Activated CD8-positive, alpha-beta memory T cell treated with anti-CD3 and anti-CD28 coated beads for 48 hours (primary cell): ENCODE data around the gene SPAG7.

Source experiments
- DNase-seq, 3 experiments: peaks; one replicate each; pipeline ENCODE4 v3.0.0-alpha.2; 2020; ENCODE audit warnings: low read depth in 2 of 3, low spot score in 2 of 3

SPAG7 gene

DNA sequence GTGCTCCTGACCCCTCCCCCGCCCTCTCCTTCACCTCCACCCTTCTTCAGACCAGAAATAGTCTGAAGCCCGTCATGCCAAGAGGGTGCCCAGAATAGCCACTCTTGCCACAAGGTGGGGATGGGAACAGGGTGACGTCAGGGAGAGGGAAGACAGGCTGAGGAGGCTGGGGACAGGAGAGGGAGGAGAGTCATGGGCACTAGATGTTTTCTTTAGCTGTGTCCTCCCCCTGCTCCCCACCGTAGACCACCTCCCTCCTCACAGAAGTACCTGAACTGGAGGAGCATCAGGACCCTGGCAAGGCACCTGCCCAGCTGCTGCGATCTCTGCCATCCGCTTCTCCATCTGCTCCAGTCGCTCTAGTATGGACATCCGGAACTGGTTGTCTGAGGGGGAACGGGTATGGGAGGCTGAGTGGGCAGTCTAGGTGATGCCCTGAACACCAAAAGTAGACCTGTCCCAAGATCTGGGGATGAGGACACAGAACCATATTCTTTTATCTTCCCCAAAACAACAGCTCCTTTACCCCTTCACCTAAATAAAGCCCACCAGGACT lies 6.6 kb upstream of the SPAG7 start:
- DNase-seq = no peak

DNA sequence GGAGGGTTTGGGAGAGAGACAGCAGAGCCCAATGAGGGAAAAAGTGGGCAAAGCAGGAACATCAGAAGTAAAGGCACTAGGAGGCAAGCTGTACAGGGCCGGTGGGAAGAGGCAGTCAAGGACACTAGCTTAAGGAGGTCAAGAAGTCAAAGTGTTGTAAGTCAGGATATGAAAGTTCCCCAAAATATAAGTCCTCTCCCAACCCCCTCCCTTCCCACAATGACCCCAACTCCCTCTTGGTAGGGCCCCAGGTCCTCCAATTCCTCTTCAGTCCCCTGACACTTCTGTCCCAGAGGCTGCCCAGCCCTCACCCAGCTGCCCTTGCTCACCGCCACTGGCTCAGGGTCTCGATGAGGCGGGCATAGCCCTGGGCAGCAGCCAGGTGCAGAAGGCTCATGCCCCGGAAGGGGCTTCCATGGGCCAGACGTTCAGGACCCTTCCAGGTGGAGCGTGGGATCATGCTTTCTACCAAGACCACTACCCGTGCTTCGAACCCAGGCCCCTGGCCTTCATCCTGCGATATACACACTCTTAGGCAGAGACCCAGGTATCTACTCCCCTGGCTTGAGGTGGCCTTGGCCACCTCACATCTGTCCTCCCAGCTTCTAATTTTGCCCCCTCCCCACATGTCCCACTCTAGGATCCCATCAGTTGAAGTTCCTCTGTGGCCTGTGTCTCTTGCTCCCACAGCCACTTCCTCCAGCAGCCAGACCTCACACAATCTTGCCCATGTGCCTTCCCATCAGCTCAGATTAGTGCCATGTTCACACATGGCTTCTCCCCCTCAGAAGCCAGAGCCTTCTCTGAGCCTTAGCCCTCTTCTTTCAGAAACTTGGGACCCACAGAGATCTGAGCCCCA lies 5.9 kb upstream of the SPAG7 start:
- DNase-seq = no peak

DNA sequence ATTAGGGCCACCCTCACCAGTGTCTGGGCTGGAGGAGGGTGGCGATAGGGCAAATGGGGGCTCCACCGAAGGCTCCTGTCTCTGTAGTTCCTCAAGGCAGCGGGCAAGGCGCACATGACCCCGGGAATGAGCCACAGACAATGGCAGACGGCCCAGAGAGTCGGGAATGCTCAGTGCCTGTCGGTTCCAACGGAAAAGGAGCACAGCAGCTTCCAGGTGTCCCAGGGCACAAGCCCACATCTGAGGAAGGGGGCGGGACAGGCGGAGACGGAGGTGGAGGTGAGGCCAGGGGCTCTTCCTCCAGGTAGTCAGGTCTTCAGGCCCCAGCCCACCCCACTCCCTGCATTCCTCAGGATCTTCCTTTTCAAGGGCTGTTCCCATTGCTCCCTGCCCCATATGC lies 5.1 kb upstream of the SPAG7 start:
- no peak for DNase-seq

DNA sequence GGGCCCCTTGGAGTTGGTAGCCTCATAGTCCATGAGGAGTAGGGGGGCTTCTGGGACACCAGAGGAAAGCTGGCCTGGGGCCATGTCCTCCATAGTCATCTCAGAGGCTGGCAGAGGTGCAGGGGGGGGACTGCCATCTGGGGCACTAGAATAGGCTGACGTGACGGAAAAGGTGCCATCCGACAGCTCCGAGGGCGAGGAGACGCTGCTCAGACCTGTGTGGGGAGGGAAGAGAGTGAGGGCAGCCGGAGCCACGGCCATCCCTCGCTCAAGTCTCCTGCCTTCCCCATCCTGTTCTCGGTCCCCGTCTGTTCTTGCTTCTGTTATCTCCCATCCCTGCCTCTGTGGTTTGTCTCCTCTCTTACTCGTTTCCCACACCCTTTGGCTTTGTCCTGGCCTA lies 4.7 kb upstream of the SPAG7 start:
- no peak for DNase-seq

DNA sequence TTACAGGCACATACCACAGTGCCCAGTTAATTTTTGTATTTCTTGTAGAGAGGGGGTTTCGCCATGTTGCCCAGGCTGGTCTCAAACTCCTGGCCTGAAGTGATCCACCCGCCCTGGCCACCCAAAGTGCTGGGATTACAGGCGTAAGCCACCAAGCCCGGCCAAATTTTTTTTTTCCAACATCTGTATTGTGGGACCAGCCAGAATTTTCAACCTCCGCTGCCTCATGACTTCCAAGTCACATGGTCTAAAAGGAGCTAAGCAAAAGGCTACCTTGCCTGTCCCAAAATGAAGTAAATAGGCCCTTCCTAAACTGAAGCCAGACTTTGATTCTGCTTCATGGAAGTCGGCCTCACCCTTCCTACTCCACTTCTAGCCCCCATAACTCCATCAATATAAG lies 4.2 kb upstream of the SPAG7 start:
- no peak for DNase-seq

DNA sequence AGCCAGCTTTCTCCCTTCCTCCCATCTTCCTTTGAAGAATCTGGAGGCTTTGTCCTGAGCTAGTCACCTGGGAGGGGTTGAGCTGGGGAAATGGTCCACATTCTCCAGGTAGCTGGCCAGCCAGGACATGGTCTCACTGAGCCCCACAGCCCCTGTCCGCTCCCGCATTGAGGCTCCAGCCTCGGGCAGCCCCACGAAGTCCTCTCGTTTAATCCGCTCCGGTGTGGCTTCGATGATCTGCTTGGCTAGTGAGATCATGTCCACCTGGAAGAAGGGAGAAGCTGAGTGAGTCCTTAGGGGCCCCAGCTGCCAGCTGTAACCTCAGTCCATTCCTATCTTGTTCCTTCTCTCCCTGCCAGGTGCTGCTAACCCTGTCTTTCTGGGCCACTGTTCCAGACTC lies 2.7 kb upstream of the SPAG7 start:
- no peak for DNase-seq

DNA sequence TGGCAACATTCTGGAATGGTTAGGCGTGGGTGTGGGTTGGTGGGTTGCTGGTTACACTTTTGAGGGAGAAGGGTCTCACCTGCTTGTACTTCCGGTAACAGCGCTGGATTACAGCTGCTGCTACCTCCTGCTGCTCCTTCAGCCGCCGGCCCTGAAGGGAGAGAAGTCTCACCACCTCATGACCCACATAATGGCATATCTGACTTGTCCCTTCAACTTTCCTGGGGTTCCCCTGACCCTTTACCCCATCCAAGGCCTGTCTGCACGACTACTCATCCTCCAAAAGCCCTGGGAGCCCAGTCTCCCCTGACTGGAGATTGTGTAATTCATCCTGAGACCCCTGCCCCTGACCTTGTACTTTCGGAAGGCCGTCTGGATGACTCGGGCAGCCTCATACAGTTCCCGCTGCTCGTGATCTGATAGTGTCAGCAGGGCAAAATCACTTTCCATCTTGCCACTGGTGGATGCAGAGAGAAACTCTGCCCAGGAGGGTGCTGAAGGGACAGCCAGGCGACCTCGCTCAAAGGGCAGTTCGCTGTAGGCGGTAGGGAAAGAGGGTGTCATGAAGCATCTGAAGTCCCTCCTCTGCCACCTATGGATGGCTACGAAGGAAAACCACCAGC lies 2.0 kb upstream of the SPAG7 start:
- DNase-seq = peak in 2 of 3 experiments; percentile 25 to 46

DNA sequence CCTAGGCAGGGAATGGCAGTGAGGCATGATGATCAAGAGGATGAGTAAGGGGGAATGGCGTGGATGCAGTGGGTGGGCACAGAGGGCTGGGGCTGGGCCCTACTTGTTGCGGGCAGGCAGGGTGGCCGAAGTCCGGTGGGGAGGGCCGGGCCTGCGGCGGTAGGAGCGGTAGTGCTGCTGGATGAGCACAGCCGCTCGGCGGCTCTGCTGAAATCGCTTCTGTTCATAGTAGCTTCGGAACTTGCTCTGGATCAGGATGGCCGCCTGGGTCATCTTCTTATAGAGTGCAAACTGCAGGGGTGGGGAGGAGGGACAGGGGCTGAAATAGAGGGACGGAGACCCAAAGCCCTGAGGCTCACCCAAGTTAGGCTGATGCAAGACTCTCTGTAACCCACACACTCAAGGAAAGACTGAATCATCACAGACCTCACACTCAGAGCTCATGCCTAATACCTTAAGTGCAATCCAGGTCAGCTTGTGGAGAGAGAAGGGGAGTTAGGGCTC lies 1.5 kb upstream of the SPAG7 start:
- DNase-seq = peak; percentile 40 to 60 (median 52)

DNA sequence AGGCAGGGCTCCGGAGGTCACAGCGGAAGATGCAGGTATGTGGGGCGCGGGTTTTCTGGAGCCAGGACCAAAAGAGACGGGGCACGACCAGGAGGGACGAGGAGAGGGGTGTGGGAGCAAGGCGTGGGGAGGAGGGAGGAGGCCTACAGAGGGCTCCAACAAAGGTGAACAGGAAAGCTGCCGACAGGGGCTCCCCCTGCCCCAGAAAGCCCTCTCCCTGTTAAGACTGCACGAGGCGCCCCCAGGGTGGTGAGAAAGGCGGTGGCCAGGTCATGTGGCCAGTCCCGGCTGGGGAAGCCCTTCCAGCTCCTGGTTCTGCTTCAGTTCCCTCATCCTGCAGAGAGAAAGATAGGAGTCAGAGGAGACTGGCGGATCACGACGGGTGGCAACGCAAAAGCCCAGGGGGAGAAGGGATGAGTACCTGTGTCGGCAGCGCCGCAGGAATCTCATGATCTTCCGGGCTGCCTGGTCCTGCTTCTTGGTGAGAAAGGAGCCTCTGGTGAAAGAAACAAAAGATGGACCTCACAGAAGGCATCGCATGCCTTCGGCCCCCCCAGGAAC lies 949 bp upstream of the SPAG7 start:
- DNase-seq = peak in 1 of 3 experiments; percentile 29

DNA sequence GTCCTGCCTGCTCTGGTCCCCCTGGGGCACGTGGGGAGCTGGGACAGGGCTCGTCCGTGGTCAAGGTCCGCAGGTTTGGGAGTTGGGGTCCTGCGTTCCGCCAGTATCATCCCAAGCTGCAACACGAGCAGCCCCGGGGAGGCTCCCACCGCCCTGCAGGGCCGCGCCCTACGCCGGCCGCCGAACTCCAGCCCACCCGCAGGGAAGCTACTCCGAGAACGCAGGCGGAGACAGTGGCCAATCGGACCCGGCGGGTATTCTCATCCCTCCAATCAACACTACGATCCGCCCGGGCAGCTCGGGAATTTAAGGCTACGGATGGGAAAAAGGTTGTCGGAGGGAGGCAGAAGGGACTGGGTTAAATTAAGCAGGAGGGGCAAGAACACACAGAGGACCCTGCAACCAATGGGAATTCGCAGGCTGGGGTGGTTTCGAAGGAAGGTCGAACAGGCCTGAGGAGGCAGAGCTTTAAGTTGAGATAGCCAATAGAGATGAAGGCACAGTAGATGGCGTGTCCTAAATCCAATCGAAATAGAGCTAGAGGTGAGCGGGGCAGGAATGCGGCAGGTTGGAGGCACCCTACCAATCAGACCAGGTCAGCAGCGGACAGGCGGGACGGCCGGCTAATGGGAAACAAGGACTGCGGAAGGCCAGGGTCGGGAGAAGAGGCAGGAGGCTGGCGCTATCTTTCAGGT lies 626 bp downstream of the SPAG7 start:
- DNase-seq = peak; percentile 41 to 84 (median 76)

DNA sequence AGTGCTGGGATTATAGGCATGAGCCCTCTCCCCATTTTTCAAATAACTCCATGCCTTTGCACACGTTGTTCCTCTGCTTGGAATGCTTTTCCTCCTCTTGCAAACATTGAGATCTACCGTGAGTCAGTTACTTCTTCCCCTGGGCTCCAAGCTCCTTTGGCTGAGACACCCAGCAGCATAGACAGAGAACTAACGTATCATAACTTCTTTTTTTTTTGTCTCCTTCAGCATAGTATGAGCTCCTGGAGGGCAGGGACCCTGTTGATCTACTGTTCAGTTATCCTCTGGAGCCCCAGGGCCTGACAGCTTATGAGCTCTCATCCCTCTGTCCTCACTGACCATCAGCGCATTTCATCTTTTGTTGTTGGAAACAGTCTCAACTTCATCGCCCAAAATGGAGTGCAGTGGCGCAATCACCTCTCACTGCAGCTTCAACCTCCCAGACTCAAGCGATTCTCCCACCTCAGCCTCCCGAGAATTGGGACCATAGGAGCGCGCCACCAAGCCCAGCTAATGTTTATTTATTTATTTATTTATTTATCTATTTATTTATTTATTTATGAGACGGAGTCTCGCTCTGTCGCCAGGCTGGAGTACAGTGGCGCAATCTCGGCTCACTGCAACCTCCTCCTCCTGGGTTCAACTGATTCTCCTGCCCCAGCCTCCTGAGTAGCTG lies 2.2 kb downstream of the SPAG7 start:
- DNase-seq = no peak

DNA sequence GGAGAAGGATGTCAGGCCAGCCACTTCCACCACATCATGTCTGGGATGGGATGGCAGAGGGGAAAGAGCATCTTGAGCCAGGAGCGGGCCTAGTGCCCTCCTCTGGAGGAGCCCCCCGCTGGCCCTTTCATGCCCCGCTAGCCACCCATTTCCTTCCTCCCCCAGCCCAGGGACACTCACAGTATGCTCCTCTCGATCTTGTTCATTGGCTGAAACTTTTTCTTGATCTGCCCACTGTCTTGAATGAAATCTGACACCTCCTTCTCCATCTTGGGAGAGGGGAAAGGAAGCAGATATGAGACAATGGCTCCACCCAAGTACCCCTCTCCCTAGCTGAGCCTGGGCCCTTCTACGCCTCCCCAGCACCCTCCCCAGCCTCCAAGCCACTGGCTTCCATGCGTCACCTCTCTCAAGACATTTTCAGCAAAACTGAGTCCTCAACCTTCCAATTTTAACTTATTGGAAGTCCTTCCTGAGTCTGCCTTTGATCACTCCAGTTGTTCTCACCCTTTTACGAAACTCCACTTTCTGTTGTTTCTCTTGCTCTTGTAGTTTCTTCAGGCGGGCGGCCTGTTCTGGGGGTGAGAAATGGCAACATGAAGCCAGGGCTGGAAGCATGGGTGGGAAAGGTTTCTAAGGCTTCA lies 7.2 kb downstream of the SPAG7 start:
- DNase-seq = no peak

DNA sequence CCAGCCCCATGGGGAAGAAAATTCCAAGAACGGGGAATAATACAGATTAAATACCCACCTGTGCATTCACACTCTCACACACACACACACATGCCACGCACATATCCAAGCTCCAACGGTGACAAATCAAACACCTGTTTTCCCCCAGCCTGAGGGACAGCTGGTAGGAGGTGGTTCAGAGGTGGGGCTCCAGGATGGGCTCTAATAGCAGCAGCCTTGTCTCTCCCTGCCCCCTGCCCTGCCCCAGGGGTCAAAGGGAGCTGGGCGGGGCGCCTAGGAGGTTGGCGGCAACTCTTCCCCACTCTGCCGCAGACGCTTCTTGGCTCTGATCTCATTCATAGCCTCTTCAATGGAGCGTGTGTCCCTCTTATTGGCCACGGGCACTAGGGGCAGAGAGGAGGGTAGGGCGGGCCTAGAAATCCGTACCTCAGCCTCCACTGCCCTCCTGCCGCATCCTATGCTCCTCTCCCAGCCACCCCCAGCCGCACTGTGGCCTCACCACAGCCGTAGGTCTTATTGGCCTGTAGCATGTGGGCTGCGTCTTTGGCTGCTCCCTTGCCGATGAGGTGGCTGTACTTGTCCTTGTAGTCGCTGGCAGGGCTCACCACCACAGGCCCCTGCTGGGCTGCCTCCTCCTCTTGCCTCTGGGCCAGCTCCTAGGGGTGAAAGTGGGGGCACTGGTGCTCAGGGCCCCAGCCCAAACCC lies 8.2 kb downstream of the SPAG7 start:
- no peak for DNase-seq

DNA sequence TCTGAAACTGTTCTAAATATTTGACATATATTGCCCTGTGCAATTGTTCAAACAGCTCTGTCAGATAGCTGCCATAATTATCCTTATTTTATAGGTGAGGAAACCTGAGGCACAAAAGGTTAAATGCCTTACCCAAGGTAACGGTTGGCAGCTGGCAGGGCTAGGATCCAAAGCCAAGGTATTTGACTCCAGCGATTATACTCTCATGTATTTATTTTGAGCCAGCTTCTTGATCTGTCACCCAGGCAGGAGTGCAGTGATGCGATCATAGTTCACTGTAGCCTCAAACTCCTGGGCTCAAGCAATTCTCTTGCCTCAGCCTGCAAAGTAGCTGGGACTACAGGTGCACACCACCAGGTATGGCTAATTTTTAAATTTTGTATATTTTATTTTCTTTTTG lies 9.5 kb downstream of the SPAG7 start:
- no peak for DNase-seq

DNA sequence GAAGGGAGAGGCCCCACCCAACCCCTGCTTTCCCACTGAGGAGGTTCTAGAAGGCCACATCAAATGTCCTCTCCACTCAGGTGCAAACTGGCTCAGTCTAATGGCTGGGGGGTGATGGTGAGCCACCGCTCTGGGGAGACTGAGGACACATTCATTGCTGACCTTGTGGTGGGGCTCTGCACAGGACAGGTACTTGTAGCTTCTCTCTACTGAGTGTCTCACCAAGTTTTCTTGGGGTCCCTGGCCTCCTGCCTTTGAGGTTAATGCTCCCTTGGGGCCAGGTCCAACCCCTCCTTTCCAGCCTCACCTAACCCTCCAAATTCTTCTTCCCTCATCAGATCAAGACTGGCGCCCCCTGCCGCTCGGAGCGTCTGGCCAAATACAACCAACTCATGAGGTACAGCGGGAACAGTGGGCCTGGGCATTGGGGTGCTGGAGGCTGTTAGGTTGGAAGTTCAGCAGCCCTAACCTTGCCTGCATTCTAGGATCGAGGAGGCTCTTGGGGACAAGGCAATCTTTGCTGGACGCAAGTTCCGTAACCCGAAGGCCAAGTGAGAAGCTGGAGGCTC lies 11.0 kb downstream of the SPAG7 start:
- no peak for DNase-seq

DNA sequence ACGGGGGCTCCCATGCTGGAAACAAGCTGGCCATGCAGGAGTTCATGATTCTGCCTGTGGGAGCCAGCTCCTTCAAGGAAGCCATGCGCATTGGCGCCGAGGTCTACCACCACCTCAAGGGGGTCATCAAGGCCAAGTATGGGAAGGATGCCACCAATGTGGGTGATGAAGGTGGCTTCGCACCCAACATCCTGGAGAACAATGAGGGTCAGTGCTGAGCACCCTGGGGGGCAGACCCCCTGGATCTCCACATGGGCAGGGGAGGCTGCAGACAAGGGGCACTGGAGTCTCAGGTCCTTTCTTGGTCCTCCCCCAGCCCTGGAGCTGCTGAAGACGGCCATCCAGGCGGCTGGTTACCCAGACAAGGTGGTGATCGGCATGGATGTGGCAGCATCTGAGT lies 12.5 kb downstream of the SPAG7 start:
- no peak for DNase-seq

DNA sequence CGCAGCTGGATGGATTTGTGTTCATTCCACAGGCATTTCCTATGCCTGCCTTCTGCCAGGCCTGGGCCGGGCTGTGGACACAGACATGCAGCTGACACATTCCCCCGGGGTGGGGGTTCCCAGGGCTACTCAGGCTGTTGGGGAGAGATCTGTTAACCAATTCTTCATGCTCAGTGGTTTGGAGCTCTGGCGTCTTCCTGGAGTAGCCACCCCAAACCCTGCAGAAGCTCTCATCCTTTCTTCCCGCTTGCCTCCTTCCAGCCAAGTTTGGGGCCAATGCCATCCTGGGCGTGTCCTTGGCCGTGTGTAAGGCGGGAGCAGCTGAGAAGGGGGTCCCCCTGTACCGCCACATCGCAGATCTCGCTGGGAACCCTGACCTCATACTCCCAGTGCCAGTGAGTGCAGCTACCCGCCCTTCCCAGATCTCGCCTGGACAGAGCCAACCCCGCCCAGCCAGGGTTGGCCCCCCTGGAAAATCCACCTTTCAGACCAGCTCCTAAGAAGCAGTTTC lies 14.1 kb downstream of the SPAG7 start:
- no peak for DNase-seq

DNA sequence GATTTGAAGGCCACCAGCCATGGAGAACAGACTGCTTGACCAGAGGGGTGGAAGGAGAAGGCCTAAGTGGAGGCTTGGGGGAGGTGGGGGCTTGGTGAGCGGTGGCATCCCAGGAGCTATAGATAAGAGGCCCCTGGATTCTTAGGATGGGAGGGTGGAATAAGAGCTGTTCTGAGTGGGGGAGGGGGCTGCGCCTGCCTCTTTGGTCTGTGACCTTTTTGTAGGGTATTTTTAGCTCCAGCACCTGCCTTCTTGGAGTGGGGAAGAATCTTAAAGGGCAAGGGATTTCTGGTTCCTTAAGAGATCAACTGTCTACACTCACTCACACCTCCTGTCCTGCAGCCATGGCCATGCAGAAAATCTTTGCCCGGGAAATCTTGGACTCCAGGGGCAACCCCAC lies 16.1 kb downstream of the SPAG7 start:
- no peak for DNase-seq

DNA sequence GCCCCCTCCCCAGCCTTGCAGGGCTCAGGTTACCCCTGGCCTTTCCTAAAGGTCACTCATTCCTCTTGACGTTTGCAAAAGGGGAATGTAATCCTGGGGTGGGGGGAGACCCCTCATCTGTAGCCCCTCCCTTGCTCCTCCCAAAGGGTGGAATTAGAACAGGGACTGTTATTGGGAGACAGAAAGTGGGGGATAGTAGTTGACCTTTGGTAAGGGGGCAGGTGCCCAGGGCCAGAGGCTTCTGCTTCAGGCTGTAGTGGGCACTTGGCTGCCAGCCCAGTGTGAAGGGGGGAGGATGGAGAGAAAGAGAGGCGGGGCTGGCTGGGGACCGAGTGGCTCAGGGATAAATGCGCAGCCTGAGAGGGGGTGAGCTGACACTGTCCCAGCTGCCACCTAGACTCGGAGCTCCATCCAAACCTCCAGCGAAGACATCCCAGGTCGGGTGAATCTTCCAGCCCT lies 16.8 kb downstream of the SPAG7 start, which contains the start of gene ENO3:
TSS of gene ENO3 (plus strand) at position 374 of the 459 bp plus-strand sequence. CDS start 711 bp downstream, outside the sequence.
- DNase-seq = no peak
